ENCODE measurements around the gene AMDHD2.
"Not testable (repeated sequence)": the region's sequence is repeated elsewhere in the genome, so short reads cannot be mapped to it uniquely, and the experiment has no call there.

Gene AMDHD2

GRCh38 chr16:2518823-2519710, 1.1 kb upstream of the AMDHD2 start:
- DNase-seq, result no peak

GRCh38 chr16:2519711-2520080, 475 bp upstream of the AMDHD2 start:
- DNase-seq, result no peak

DNA sequence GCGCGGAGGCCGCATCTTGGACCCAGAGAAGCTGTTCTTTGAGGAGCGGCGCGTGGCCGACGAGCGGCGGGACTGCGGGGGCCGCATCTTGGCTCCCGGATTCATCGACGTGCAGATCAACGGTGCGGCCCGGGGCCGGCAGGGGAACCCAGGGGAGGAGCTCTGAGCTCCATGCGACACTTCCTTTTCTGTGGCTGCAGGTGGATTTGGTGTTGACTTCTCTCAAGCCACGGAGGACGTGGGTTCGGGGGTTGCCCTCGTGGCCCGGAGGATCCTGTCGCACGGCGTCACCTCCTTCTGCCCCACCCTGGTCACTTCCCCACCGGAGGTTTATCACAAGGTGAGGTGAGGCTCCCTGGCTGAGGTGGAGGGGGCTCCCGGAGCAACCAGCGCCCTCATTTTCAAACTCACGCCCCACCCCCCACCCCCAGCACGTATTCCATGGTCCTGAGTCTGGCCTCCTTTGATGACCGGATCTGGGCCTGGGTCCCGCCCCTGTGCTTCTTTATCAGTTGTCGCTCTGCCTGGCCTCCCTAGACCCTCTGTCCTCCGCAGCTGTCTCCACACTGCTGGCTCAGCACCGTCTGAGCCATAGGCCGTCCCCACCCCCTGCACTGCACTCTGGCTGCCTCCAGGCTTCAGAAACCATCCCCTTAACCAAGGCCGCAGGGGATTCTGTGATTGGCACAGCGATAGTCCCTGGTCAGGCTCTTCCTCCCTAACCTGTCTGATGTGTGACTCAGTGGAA, 787 bp downstream of the AMDHD2 start:
- peak; percentile 18 to 87 (median 72) for DNase-seq

GRCh38 chr16:2523801-2524231, 3.6 kb downstream of the AMDHD2 start:
- no peak for DNase-seq

DNA sequence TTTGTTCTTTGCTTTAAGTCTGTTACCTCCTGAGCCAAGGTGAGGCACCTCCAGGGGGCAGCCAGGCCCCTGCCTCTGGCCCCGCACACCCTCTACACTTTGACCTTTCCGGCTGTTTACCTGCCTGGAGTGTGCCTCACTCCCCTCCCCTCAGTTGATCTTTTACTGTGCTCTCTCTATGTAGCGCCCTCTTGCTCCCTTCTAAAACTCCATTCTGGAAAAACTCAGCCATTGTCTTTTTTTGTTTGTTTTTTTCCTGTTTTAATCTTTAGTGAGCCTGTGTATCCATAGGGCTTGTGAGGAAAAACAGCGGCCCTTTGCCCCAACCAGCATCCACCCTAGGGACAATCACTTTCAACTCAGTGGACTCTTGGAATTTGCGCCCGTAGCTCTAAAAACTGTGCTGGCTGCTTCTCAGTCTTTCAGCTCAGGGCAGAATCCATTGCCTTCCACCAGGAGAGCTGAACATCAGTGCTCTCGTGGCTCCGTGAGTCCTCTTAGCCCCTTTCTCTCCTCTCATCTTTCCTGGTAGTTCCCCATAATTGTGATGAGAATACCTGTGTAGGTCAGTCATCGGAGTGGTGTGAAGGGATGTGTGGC, 4.3 kb downstream of the AMDHD2 start:
- DNase-seq, result no peak

DNA sequence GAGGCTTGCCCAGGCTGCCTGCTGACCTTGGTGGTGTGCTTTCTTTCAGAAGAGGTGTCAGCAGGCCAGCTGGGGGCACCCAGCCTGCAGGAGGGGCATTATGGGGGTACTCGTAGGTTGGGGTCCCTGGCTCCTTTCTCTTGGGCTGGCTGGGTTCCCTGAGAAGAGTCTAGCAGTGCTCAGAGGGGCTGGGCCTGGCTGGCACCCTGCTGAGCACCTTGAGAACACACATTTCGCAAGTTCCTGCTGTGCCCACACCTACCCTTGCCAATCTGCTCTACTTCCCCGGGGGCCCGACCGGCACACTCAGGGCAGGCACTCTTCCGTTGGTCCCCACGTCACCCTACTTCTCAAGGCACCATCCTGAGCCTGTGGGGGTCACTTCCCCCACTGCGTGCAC, 6.0 kb downstream of the AMDHD2 start:
- no peak for DNase-seq

DNA sequence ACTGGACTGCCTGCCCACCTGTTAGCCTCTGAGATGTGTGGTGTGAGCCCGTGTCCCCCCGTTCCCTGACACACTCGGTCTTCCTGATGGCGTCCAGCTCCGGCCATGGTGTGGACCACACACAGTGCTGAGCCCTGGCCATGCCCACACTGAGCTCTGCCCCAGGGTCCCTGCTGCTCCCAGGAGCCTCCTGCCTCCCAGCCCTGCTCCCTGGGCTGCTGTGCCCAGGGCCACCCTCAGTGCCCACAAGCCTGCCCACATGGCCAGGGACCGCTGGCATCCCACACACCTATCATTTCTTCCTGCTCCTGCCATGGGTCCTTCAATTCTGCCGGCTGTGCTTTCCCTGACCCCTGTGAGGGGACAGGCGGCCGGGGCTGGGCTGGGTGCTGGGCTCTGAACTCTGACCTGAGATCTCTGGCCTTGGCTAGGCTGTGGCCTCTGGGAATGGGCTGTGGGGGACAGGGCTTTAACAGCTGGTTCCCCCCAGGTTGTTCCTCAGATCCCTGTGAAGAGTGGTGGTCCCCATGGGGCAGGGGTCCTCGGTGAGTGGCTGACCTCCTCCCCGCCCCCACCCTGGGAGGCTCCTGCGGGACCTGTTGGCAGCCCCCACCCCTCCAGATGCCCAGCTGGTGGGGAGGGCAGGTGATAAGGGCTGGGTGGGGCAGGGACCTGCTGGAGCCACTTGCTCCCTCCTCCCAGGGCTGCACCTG, 7.1 kb downstream of the AMDHD2 start:
- no peak for DNase-seq

GRCh38 chr16:2527784-2528100, 7.6 kb downstream of the AMDHD2 start:
- no peak for DNase-seq

GRCh38 chr16:2528161-2529060, 8.2 kb downstream of the AMDHD2 start:
- no peak for DNase-seq

- no peak for DNase-seq
Observed at GRCh38 chr16:2529061-2529931, 9.1 kb downstream of the AMDHD2 start.

GRCh38 chr16:2529961-2530628, 9.9 kb downstream of the AMDHD2 start:
- no peak for DNase-seq

GRCh38 chr16:2530629-2531318, 10.6 kb downstream of the AMDHD2 start:
- no peak for DNase-seq

DNA sequence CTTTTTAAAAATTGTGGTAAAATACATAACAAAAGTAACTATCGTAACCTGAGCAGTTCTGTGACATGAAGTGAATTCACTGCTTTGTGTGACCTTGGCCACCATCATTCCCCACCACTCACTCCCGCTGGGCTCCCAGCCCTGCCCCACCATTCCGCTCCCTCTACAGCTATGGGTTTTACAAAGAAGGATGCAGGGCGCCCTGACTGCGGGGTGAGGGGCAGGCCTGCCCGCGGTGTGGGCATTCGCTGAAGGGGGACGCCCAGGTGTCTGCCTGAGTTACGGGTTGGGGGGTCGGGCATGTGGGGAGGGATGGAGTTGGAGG, 11.2 kb downstream of the AMDHD2 start, which contains the start of gene CEMP1:
CEMP1 (minus strand) TSS at position 38 of the 325 bp plus-strand sequence. CDS start 335 bp downstream, outside the sequence.
- peak in 1 of 5 experiments; percentile 36 for DNase-seq

DNA sequence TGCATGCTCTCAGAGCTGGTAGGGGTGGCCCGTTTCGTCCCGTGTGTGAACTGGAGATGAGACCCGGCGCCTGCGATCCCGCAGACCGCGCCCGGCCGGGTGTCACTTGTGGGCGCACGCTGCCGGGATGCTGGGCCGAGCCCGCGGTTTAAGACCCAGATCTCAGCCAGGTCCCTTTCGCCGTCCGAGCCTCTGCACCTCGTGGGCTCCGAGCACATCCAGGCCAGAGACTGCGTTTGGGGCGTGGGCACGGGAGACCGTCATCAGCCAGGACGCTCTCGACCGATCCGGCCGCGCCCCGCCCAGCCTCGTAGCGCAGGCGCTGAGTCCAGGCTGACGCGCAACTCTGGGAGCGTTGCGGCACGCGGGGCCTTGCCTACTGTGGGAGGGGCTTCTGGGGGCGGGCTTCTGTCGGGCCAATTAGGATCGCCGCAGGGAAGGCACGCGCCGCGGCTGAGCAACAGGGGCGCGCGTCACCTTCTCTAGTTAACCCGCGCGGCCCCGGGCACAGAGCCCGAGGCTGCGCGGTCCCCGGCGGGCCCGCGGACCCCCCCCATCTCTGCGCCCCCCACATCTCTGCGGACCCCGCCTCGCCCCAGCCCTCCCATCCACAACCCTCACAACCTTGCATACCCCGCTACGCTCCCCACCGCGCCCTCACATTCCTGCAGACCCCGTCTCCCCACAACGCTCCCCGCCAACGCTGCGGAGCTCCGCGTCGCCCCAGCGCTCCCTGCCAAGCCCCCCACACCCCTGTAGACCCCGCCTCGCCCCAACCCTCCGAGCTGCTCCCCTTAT, 11.7 kb downstream of the AMDHD2 start:
- peak; percentile 93 to 98 (median 97) for DNase-seq

DNA sequence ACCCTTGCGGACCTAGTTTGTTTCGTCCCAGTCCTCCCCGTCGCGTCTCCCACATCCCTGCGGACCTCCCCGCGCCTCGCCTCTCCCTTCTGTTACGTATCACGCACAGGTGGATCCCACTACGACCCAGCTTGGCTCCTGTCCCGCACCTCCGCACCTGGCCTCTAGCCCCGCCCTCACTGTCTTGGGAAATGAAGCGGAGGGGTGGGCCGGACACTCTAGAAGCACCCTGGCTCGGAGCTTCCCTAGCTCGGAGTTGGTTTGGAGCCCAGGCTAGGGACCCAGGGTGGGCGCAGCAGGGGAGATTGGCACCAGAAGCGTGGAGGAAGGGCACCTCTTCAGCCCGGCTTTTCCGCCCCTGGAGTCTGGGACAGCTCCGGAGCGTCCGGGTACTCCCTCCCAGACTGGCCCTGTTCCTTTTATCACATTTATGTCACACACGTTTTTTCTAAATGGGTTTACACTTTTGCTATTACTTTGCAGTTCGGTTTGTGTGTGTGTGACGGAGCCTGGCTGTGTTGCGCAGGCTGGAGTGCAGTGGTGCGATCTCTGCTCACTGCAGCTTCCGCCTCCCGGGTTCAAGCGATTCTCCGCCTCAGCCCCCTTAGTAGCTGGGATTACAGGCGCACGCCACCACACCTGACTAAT, 12.4 kb downstream of the AMDHD2 start:
- DNase-seq, result peak in 4 of 5 experiments; percentile 32 to 91 (median 64)

DNA sequence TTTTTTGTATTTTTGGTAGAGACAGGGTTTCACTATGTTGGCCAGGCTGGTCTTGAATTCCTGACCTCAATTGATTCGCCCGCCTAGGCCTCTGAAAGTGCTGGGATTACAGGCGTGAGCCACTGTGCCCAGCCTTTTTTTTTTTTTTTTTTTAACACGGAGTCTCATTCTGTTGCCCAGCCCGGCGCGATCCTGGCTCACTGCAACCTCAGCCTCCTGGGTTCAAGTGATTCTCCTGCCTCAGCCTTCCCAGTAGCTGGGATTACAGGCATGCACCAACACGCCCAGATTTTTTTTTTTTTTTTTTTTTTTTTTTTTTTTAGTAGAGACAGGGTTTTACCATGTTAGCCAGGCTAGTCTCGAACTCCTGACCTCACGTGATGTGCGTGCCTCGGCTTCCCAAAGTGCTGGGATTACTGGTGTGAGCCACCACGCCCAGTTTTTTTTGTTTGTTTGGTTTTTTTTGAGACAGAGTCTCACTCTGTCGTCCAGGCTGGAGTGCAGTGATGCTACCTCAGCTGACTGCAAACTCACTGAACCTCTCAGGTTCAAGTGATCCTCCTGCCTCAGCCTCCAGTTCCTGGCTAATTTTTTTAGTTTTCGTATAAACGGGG, 13.1 kb downstream of the AMDHD2 start:
- DNase-seq, result not testable (repeated sequence)

DNA sequence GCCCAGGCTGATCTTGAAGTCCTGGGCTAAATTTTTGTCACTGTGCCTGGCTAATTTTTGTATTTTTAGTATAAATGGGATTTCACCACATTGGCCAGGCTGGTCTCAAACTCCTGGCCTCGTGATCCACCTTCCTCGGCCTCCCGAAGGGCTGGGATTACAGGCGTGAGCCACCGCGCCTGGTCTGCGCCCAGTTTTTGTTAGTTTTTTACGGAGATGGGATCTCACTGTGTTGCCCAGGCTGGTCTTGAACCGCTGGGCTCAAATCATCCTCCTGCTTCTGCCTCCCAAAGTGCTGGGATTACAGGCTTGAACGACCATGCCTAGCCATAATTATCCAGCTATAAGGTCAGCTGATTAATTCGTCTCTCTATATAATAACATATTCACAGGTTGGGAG, 13.7 kb downstream of the AMDHD2 start:
- no peak for DNase-seq

DNA sequence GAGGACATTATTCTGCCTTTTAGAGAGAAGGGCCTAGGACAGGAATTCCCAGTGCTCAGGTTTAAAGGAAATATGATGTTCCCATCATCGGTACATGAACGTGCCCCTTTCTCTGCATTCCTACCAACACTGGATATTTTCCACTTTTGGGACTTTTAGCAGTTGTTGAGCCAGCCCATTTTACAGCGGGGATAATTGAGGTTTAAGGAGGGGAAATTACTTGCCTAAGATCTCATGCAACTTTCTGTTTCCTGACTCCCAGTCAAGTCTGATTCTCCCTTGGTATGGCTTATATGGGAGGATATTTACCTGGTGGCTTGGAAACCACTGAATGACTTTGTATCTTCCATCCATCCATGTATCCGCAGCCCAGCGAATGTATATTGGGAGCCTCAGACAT, 14.2 kb downstream of the AMDHD2 start:
- DNase-seq, result not testable (repeated sequence)
